Astrocyte (in vitro differentiated cells and primary cell): ENCODE measurements around the gene RPL13A. TPM values are rescaled to one million over a fixed set of nuclear protein-coding genes. Genes with fewer than 3 reads are reported as not detected.

ENCODE experiments used
- DNase-seq: peaks from one replicate; pipeline ENCODE4 v3.0.0-alpha.2; 2010; ENCODE audit warnings: low read depth
- FAIRE-seq: peaks from 2 replicates; lab custom pipeline; 2011; peaks lifted over from hg19 to GRCh38; lab: Jason Lieb, UNC
- H2AFZ ChIP-seq: 2 replicates; pipeline ENCODE4 v1.6.0; 2012; ENCODE audit warnings: low read depth, low read length, inconsistent platforms
- H3K27ac ChIP-seq: 2 replicates; pipeline ENCODE4 v1.5.1; 2011; ENCODE audit warnings: low read depth, low read length, inconsistent platforms
- H3K27me3 ChIP-seq: 2 replicates; pipeline ENCODE4 v1.6.0; 2011; ENCODE audit warnings: low read length, inconsistent platforms; ENCODE audit not compliant: insufficient read depth
- H3K36me3 ChIP-seq: 2 replicates; pipeline ENCODE4 v1.5.1; 2011; ENCODE audit warnings: low read length, inconsistent platforms; ENCODE audit not compliant: insufficient read depth
- H3K4me1 ChIP-seq: 2 replicates; pipeline ENCODE4 v1.5.1; 2011; ENCODE audit warnings: low read length, inconsistent platforms; ENCODE audit not compliant: insufficient read depth
- H3K4me2 ChIP-seq: 2 replicates; pipeline ENCODE4 v1.6.0; 2012; ENCODE audit warnings: low read length, inconsistent platforms
- H3K4me3 ChIP-seq: 2 replicates; pipeline ENCODE4 v1.5.1; 2011; ENCODE audit warnings: low read depth, mild to moderate bottlenecking, low read length, inconsistent platforms; ENCODE audit not compliant: insufficient read depth
- H3K79me2 ChIP-seq: 2 replicates; pipeline ENCODE4 v1.6.0; 2012; ENCODE audit warnings: mild to moderate bottlenecking, low read length, inconsistent platforms; ENCODE audit not compliant: insufficient read depth
- H3K9ac ChIP-seq: 2 replicates; pipeline ENCODE4 v1.6.0; 2012; ENCODE audit warnings: mild to moderate bottlenecking, low read length, inconsistent platforms
- H3K9me3 ChIP-seq: 2 replicates; pipeline ENCODE4 v1.5.1; 2012; ENCODE audit warnings: low read depth, mild to moderate bottlenecking, low read length, inconsistent platforms; ENCODE audit not compliant: insufficient read depth
- H4K20me1 ChIP-seq: 2 replicates; pipeline ENCODE4 v1.6.0; 2012; ENCODE audit warnings: low read length, inconsistent platforms; ENCODE audit not compliant: insufficient read depth
- H3K27ac Mint-ChIP-seq: one replicate; pipeline ENCODE4 v1.8.0; 2021; ENCODE audit warnings: mild to moderate bottlenecking, mixed read lengths; ENCODE audit not compliant: unreplicated experiment
- H3K27me3 Mint-ChIP-seq: one replicate; pipeline ENCODE4 v1.8.0; 2021; ENCODE audit warnings: low read depth, mixed read lengths; ENCODE audit not compliant: unreplicated experiment
- H3K36me3 Mint-ChIP-seq: one replicate; pipeline ENCODE4 v1.8.0; 2021; ENCODE audit warnings: low read depth, mixed read lengths; ENCODE audit not compliant: unreplicated experiment
- H3K4me1 Mint-ChIP-seq: one replicate; pipeline ENCODE4 v1.8.0; 2021; ENCODE audit warnings: low read depth, mixed read lengths; ENCODE audit not compliant: unreplicated experiment
- H3K4me3 Mint-ChIP-seq: one replicate; pipeline ENCODE4 v1.8.0; 2021; ENCODE audit warnings: mild to moderate bottlenecking, moderate library complexity, mixed read lengths; ENCODE audit not compliant: unreplicated experiment
- H3K9me3 Mint-ChIP-seq: one replicate; pipeline ENCODE4 v1.8.0; 2021; ENCODE audit warnings: mild to moderate bottlenecking, mixed read lengths; ENCODE audit not compliant: unreplicated experiment
- EZH2 ChIP-seq: IDR thresholded peaks from 2 replicates; pipeline ENCODE4 v1.6.1; 2012; ENCODE audit warnings: mild to moderate bottlenecking, low read length, inconsistent platforms; ENCODE audit not compliant: insufficient read depth
- total RNA-seq: library from RNA; stranded (reverse); gene quantifications from 2 replicates; pipeline ENCODE4 v1.2.1, GENCODE V29; 2021
- TF ChIP-seq, protein P1 (sequence below): IDR thresholded peaks from 2 replicates; pipeline ENCODE4 v1.5.1; 2011; ENCODE audit warnings: low read depth, mild to moderate bottlenecking, inconsistent platforms, low read length, moderate library complexity; ENCODE audit not compliant: insufficient read depth

The RPL13A gene
- total RNA-seq, 1 donor from 2014 or later, result 2,119 TPM

DNA sequence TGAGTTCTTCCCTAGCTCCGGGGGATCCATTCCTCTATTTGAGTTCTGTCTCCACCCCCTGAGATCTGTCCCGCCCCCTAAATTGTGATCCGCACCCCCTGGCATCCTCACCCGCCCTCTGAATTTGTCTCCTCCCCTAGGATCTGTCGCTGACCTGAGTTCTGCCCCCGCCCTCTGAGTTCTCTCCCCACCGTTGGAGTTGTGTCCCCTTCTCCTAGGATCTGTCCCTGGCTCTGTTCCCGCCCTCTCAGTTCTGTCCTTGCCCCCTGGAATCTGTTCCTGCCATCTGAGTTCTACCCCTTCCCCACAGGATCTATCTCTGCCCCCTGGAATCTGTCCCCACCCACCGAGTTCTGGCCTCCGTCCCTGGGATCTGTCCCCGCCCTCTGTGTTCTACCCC, 45.1 kb upstream of the RPL13A start:
- no peaks in the 10 kb centered on the region for H3K9me3 ChIP-seq
- H3K4me2 ChIP-seq, result peak overlapping the region; percentile 94
- no peak overlapping the region for H2AFZ ChIP-seq
- H3K9me3 Mint-ChIP-seq, result peaks cover 4% of the 10 kb centered on the region
- TF ChIP-seq, protein P1, sequence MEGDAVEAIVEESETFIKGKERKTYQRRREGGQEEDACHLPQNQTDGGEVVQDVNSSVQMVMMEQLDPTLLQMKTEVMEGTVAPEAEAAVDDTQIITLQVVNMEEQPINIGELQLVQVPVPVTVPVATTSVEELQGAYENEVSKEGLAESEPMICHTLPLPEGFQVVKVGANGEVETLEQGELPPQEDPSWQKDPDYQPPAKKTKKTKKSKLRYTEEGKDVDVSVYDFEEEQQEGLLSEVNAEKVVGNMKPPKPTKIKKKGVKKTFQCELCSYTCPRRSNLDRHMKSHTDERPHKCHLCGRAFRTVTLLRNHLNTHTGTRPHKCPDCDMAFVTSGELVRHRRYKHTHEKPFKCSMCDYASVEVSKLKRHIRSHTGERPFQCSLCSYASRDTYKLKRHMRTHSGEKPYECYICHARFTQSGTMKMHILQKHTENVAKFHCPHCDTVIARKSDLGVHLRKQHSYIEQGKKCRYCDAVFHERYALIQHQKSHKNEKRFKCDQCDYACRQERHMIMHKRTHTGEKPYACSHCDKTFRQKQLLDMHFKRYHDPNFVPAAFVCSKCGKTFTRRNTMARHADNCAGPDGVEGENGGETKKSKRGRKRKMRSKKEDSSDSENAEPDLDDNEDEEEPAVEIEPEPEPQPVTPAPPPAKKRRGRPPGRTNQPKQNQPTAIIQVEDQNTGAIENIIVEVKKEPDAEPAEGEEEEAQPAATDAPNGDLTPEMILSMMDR, result no peak
- peak; percentile 28 for TF ChIP-seq EZH2
- FAIRE-seq, result no peak
- no peak overlapping the region for H3K27ac ChIP-seq
- peak overlapping the region; percentile 80 for H3K4me3 Mint-ChIP-seq
- no peaks in the 10 kb centered on the region for H4K20me1 ChIP-seq
- no peak overlapping the region for H3K27ac Mint-ChIP-seq
- H3K27me3 ChIP-seq, result peaks cover 47% of the 10 kb centered on the region
- H3K4me1 Mint-ChIP-seq, result no peaks in the 10 kb centered on the region
- H3K36me3 Mint-ChIP-seq, result peaks cover 5% of the 10 kb centered on the region
- H3K36me3 ChIP-seq, result no peaks in the 10 kb centered on the region
- H3K4me1 ChIP-seq, result peaks cover 3% of the 10 kb centered on the region
- no peak for DNase-seq
- peaks cover 49% of the 10 kb centered on the region for H3K27me3 Mint-ChIP-seq
- H3K4me3 ChIP-seq, result peak overlapping the region; percentile 10
- no peaks in the 10 kb centered on the region for H3K79me2 ChIP-seq
- H3K9ac ChIP-seq, result no peak overlapping the region

DNA sequence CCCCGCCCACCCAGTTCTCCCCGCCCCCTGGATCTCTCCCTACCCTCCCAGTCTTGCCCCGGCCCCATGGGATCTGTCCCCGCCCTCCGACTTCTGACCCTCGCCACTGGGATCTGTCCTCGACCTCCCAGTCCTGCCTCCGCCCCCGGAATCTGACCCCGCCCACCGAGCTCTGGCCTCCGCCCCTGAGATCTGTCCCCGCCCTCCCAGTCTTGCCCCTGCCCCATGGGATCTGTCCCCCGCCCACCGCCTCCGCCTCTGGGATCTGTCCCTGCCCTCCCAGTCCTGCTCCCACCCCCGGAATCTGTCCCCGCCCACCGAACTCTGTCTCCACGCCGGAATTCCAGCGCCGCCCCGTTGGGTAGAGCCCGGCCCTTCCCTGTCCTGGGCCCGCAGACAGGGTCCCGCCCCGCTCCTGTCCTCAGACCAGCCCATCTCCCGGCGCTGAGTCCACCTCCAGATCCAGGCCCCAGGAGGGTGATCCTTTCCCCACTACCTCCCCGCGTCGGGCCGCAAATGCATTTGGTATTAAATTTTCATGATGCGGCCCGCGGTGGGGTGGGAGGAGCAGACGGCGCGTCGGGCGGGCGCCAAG, 44.5 kb upstream of the RPL13A start:
- Mint-ChIP-seq H3K4me1 (no peaks in the 10 kb centered on the region), H3K36me3 (peaks cover 5% of the 10 kb centered on the region), H3K27ac (no peak overlapping the region), H3K9me3 (peaks cover 4% of the 10 kb centered on the region), H3K4me3 (peak overlapping the region; percentile 80), H3K27me3 (peaks cover 44% of the 10 kb centered on the region)
- Histone ChIP-seq H2AFZ (peak overlapping the region; percentile 94), H3K9ac (peak overlapping the region; percentile 79), H3K27ac (peak overlapping the region; percentile 13), H3K36me3 (no peaks in the 10 kb centered on the region), H4K20me1 (no peaks in the 10 kb centered on the region), H3K4me1 (peaks cover 3% of the 10 kb centered on the region), H3K4me3 (peak overlapping the region; percentile 56), H3K27me3 (peaks cover 42% of the 10 kb centered on the region), H3K4me2 (peak overlapping the region; percentile 94), H3K9me3 (no peaks in the 10 kb centered on the region), H3K79me2 (no peaks in the 10 kb centered on the region)
- TF ChIP-seq EZH2, result no peak
- TF ChIP-seq, protein P1, result no peak
- peak; percentile 61 for DNase-seq
- FAIRE-seq, result no peak
